ENCODE data around the gene TCF4. TPM values are rescaled to one million over a fixed set of nuclear protein-coding genes. Genes with fewer than 3 reads are reported as not detected.

Gene TCF4
- polyA plus RNA-seq, 2 donors: 3.7 to 4.8 TPM

GRCh38 chr18:55232506-55232905 lies 355.5 kb downstream of the TCF4 start:
- Histone ChIP-seq H3K4me1 (ENCODE audit: control insufficient read depth in 2 of 2, insufficient read depth in 2 of 2, low read length in 1 of 2) (peaks cover 0 to 2% of the 10 kb centered on the region in 2 donors), H3K27me3 (ENCODE audit: control insufficient read depth in 1 of 2, insufficient read depth in 2 of 2, low read length in 2 of 2) (no peaks in the 10 kb centered on the region), H3K36me3 (ENCODE audit: control insufficient read depth in 2 of 2, insufficient read depth in 2 of 2, low read length in 1 of 2) (peaks cover 2 to 7% of the 10 kb centered on the region in 2 donors), H3K27ac (ENCODE audit: low read depth in 2 of 2, low read length in 1 of 2) (no peak overlapping the region), H3K4me3 (ENCODE audit: low read depth in 1 of 2, low read length in 2 of 2) (no peak overlapping the region), H3K9me3 (ENCODE audit: control insufficient read depth in 2 of 2, insufficient read depth in 1 of 2, low read depth in 1 of 2, low read length in 1 of 2) (no peaks in the 10 kb centered on the region)
- WGBS, 2 donors: 93 to 96% methylated on average over 6 of the region's 6 CpGs

GRCh38 chr18:55229682-55230081 lies 358.3 kb downstream of the TCF4 start:
- Histone ChIP-seq H3K36me3 (ENCODE audit: control insufficient read depth in 2 of 2, insufficient read depth in 2 of 2, low read length in 1 of 2) (peaks cover 2 to 7% of the 10 kb centered on the region in 2 donors), H3K4me1 (ENCODE audit: control insufficient read depth in 2 of 2, insufficient read depth in 2 of 2, low read length in 1 of 2) (peaks cover 0 to under 1% of the 10 kb centered on the region in 2 donors), H3K27ac (ENCODE audit: low read depth in 2 of 2, low read length in 1 of 2) (no peak overlapping the region), H3K4me3 (ENCODE audit: low read depth in 1 of 2, low read length in 2 of 2) (no peak overlapping the region), H3K27me3 (ENCODE audit: control insufficient read depth in 1 of 2, insufficient read depth in 2 of 2, low read length in 2 of 2) (no peaks in the 10 kb centered on the region), H3K9me3 (ENCODE audit: control insufficient read depth in 2 of 2, insufficient read depth in 1 of 2, low read depth in 1 of 2, low read length in 1 of 2) (no peaks in the 10 kb centered on the region)
- 75 to 78% methylated on average over 4 of the region's 4 CpGs for WGBS, 2 donors

- Histone ChIP-seq H3K4me1 (ENCODE audit: control insufficient read depth in 2 of 2, insufficient read depth in 2 of 2, low read length in 1 of 2) (no peaks in the 10 kb centered on the region), H3K4me3 (ENCODE audit: low read depth in 1 of 2, low read length in 2 of 2) (no peak overlapping the region), H3K36me3 (ENCODE audit: control insufficient read depth in 2 of 2, insufficient read depth in 2 of 2, low read length in 1 of 2) (peaks cover 0 to 7% of the 10 kb centered on the region in 2 donors), H3K27ac (ENCODE audit: low read depth in 2 of 2, low read length in 1 of 2) (no peak overlapping the region), H3K9me3 (ENCODE audit: control insufficient read depth in 2 of 2, insufficient read depth in 1 of 2, low read depth in 1 of 2, low read length in 1 of 2) (no peaks in the 10 kb centered on the region), H3K27me3 (ENCODE audit: control insufficient read depth in 1 of 2, insufficient read depth in 2 of 2, low read length in 2 of 2) (no peaks in the 10 kb centered on the region)
- WGBS, 2 donors: 87 to 88% methylated on average over 15 of the region's 15 CpGs
Measured at GRCh38 chr18:55228707-55229106, 359.3 kb downstream of the TCF4 start.

- Histone ChIP-seq H3K4me1 (ENCODE audit: control insufficient read depth in 2 of 2, insufficient read depth in 2 of 2, low read length in 1 of 2) (no peaks in the 10 kb centered on the region), H3K27ac (ENCODE audit: low read depth in 2 of 2, low read length in 1 of 2) (no peak overlapping the region), H3K36me3 (ENCODE audit: control insufficient read depth in 2 of 2, insufficient read depth in 2 of 2, low read length in 1 of 2) (peaks cover 0 to 7% of the 10 kb centered on the region in 2 donors), H3K9me3 (ENCODE audit: control insufficient read depth in 2 of 2, insufficient read depth in 1 of 2, low read depth in 1 of 2, low read length in 1 of 2) (no peaks in the 10 kb centered on the region), H3K4me3 (ENCODE audit: low read depth in 1 of 2, low read length in 2 of 2) (no peak overlapping the region), H3K27me3 (ENCODE audit: control insufficient read depth in 1 of 2, insufficient read depth in 2 of 2, low read length in 2 of 2) (no peaks in the 10 kb centered on the region)
- 69 to 70% methylated on average over 6 of the region's 6 CpGs for WGBS, 2 donors
Measured at GRCh38 chr18:55228191-55228590, 359.8 kb downstream of the TCF4 start.

- no peak overlapping the region for H3K4me3 ChIP-seq (ENCODE audit: low read depth in 1 of 2, low read length in 2 of 2)
Measured at GRCh38 chr18:55227771-55228170, 360.2 kb downstream of the TCF4 start.

GRCh38 chr18:55226044-55226443 lies 361.9 kb downstream of the TCF4 start:
- no peaks in the 10 kb centered on the region for H3K27me3 ChIP-seq (ENCODE audit: control insufficient read depth in 1 of 2, insufficient read depth in 2 of 2, low read length in 2 of 2)
- peaks cover 0 to 7% of the 10 kb centered on the region in 2 donors for H3K36me3 ChIP-seq (ENCODE audit: control insufficient read depth in 2 of 2, insufficient read depth in 2 of 2, low read length in 1 of 2)
- H3K9me3 ChIP-seq (ENCODE audit: control insufficient read depth in 2 of 2, insufficient read depth in 1 of 2, low read depth in 1 of 2, low read length in 1 of 2): no peaks in the 10 kb centered on the region
- H3K4me1 ChIP-seq (ENCODE audit: control insufficient read depth in 2 of 2, insufficient read depth in 2 of 2, low read length in 1 of 2): no peaks in the 10 kb centered on the region
- 77 to 83% methylated on average over 2 of the region's 2 CpGs for WGBS, 2 donors
- no peak overlapping the region for H3K27ac ChIP-seq (ENCODE audit: low read depth in 2 of 2, low read length in 1 of 2)
- H3K4me3 ChIP-seq (ENCODE audit: low read depth in 1 of 2, low read length in 2 of 2): no peak overlapping the region

More at GRCh38 chr18:55227771-55228170, 360.2 kb downstream of the TCF4 start:
- WGBS, 2 donors: 84 to 87% methylated on average over 3 of the region's 3 CpGs
- H3K27me3 ChIP-seq (ENCODE audit: control insufficient read depth in 1 of 2, insufficient read depth in 2 of 2, low read length in 2 of 2): no peaks in the 10 kb centered on the region
- no peaks in the 10 kb centered on the region for H3K4me1 ChIP-seq (ENCODE audit: control insufficient read depth in 2 of 2, insufficient read depth in 2 of 2, low read length in 1 of 2)
- H3K36me3 ChIP-seq (ENCODE audit: control insufficient read depth in 2 of 2, insufficient read depth in 2 of 2, low read length in 1 of 2): peaks cover 0 to 7% of the 10 kb centered on the region in 2 donors
- no peak overlapping the region for H3K27ac ChIP-seq (ENCODE audit: low read depth in 2 of 2, low read length in 1 of 2)
- H3K9me3 ChIP-seq (ENCODE audit: control insufficient read depth in 2 of 2, insufficient read depth in 1 of 2, low read depth in 1 of 2, low read length in 1 of 2): no peaks in the 10 kb centered on the region

- Histone ChIP-seq H3K9me3 (ENCODE audit: control insufficient read depth in 2 of 2, insufficient read depth in 1 of 2, low read depth in 1 of 2, low read length in 1 of 2) (no peaks in the 10 kb centered on the region), H3K27ac (ENCODE audit: low read depth in 2 of 2, low read length in 1 of 2) (no peak overlapping the region), H3K4me3 (ENCODE audit: low read depth in 1 of 2, low read length in 2 of 2) (no peak overlapping the region), H3K36me3 (ENCODE audit: control insufficient read depth in 2 of 2, insufficient read depth in 2 of 2, low read length in 1 of 2) (peaks cover 0 to 5% of the 10 kb centered on the region in 2 donors), H3K4me1 (ENCODE audit: control insufficient read depth in 2 of 2, insufficient read depth in 2 of 2, low read length in 1 of 2) (no peaks in the 10 kb centered on the region), H3K27me3 (ENCODE audit: control insufficient read depth in 1 of 2, insufficient read depth in 2 of 2, low read length in 2 of 2) (no peaks in the 10 kb centered on the region)
- WGBS, 2 donors: 58 to 63% methylated on average over 1 of the region's 1 CpG
Measured at GRCh38 chr18:55224086-55224625, 363.8 kb downstream of the TCF4 start.

- Histone ChIP-seq H3K27ac (ENCODE audit: low read depth in 2 of 2, low read length in 1 of 2) (no peak overlapping the region), H3K4me1 (ENCODE audit: control insufficient read depth in 2 of 2, insufficient read depth in 2 of 2, low read length in 1 of 2) (peaks cover 0 to 3% of the 10 kb centered on the region in 2 donors), H3K27me3 (ENCODE audit: control insufficient read depth in 1 of 2, insufficient read depth in 2 of 2, low read length in 2 of 2) (no peaks in the 10 kb centered on the region), H3K36me3 (ENCODE audit: control insufficient read depth in 2 of 2, insufficient read depth in 2 of 2, low read length in 1 of 2) (no peaks in the 10 kb centered on the region), H3K4me3 (ENCODE audit: low read depth in 1 of 2, low read length in 2 of 2) (no peak overlapping the region), H3K9me3 (ENCODE audit: control insufficient read depth in 2 of 2, insufficient read depth in 1 of 2, low read depth in 1 of 2, low read length in 1 of 2) (no peaks in the 10 kb centered on the region)
- WGBS, 2 donors: 86 to 88% methylated on average over 3 of the region's 3 CpGs
Measured at GRCh38 chr18:55221622-55222021, 366.4 kb downstream of the TCF4 start.

- Histone ChIP-seq H3K36me3 (ENCODE audit: control insufficient read depth in 2 of 2, insufficient read depth in 2 of 2, low read length in 1 of 2) (no peaks in the 10 kb centered on the region), H3K27ac (ENCODE audit: low read depth in 2 of 2, low read length in 1 of 2) (no peak overlapping the region), H3K9me3 (ENCODE audit: control insufficient read depth in 2 of 2, insufficient read depth in 1 of 2, low read depth in 1 of 2, low read length in 1 of 2) (no peaks in the 10 kb centered on the region), H3K4me3 (ENCODE audit: low read depth in 1 of 2, low read length in 2 of 2) (no peak overlapping the region), H3K4me1 (ENCODE audit: control insufficient read depth in 2 of 2, insufficient read depth in 2 of 2, low read length in 1 of 2) (peaks cover 0 to 3% of the 10 kb centered on the region in 2 donors), H3K27me3 (ENCODE audit: control insufficient read depth in 1 of 2, insufficient read depth in 2 of 2, low read length in 2 of 2) (no peaks in the 10 kb centered on the region)
- WGBS, 2 donors: 9 to 23% methylated on average over 1 of the region's 1 CpG
Measured at GRCh38 chr18:55220523-55220922, 367.5 kb downstream of the TCF4 start.

- H3K27ac ChIP-seq (ENCODE audit: low read depth in 2 of 2, low read length in 1 of 2): no peak overlapping the region
- 84 to 86% methylated on average over 3 of the region's 3 CpGs for WGBS, 2 donors
- no peaks in the 10 kb centered on the region for H3K9me3 ChIP-seq (ENCODE audit: control insufficient read depth in 2 of 2, insufficient read depth in 1 of 2, low read depth in 1 of 2, low read length in 1 of 2)
- no peaks in the 10 kb centered on the region for H3K27me3 ChIP-seq (ENCODE audit: control insufficient read depth in 1 of 2, insufficient read depth in 2 of 2, low read length in 2 of 2)
- H3K36me3 ChIP-seq (ENCODE audit: control insufficient read depth in 2 of 2, insufficient read depth in 2 of 2, low read length in 1 of 2): no peaks in the 10 kb centered on the region
- peaks cover 0 to 3% of the 10 kb centered on the region in 2 donors for H3K4me1 ChIP-seq (ENCODE audit: control insufficient read depth in 2 of 2, insufficient read depth in 2 of 2, low read length in 1 of 2)
- H3K4me3 ChIP-seq (ENCODE audit: low read depth in 1 of 2, low read length in 2 of 2): no peak overlapping the region
Measured at GRCh38 chr18:55219823-55220222, 368.2 kb downstream of the TCF4 start.

Measured in esophagus (tissue), 2 donors.